GM23248 (cell line): ENCODE measurements around the gene RNF130. TPM values are rescaled to one million over a fixed set of nuclear protein-coding genes. Genes with fewer than 3 reads are reported as not detected.

Experiments used
- DNase-seq: peaks from one replicate; pipeline ENCODE4 v3.0.0-alpha.2; 2015
- H2AFZ ChIP-seq: fragments of 200-600 bp; sonication (generic); 2 replicates; pipeline ENCODE4 v1.6.1; 2016; ENCODE audit warnings: antibody characterized with exemption
- H3F3A ChIP-seq: fragments of 200-600 bp; sonication (generic); 2 replicates; pipeline ENCODE4 v1.6.1; 2016; ENCODE audit warnings: mild to moderate bottlenecking, antibody characterized with exemption, mixed run types; ENCODE audit not compliant: insufficient read depth
- H3K27ac ChIP-seq: fragments of 200-600 bp; sonication (generic); 2 replicates; pipeline ENCODE4 v1.5.1; 2016; ENCODE audit warnings: mild to moderate bottlenecking
- H3K27me3 ChIP-seq: fragments of 200-600 bp; sonication (generic); replicated peaks from 2 replicates; pipeline ENCODE4 v1.6.1; 2016; ENCODE audit warnings: mild to moderate bottlenecking; ENCODE audit not compliant: insufficient read depth
- H3K36me3 ChIP-seq: fragments of 200-600 bp; sonication (generic); 2 replicates; pipeline ENCODE4 v1.6.1; 2016; ENCODE audit warnings: low read depth, mild to moderate bottlenecking
- H3K4me1 ChIP-seq: fragments of 200-600 bp; sonication (generic); 2 replicates; pipeline ENCODE4 v1.6.1; 2016; ENCODE audit warnings: mild to moderate bottlenecking; ENCODE audit not compliant: insufficient read depth
- H3K4me2 ChIP-seq: fragments of 200-600 bp; sonication (generic); one replicate; pipeline ENCODE4 v1.6.1; 2016; ENCODE audit warnings: mild to moderate bottlenecking; ENCODE audit not compliant: unreplicated experiment
- H3K4me3 ChIP-seq: fragments of 200-600 bp; sonication (generic); 2 replicates; pipeline ENCODE4 v1.5.1; 2016; ENCODE audit warnings: mild to moderate bottlenecking
- H3K79me2 ChIP-seq: fragments of 200-600 bp; sonication (generic); 2 replicates; pipeline ENCODE4 v1.6.1; 2016; ENCODE audit warnings: mild to moderate bottlenecking; ENCODE audit not compliant: insufficient read depth
- H3K9ac ChIP-seq: fragments of 200-600 bp; sonication (generic); 2 replicates; pipeline ENCODE4 v1.6.1; 2016; ENCODE audit warnings: mild to moderate bottlenecking
- H3K9me2 ChIP-seq: fragments of 200-600 bp; sonication (generic); 2 replicates; pipeline ENCODE4 v1.6.1; 2016; ENCODE audit warnings: mixed run types, mild to moderate bottlenecking, moderate library complexity; ENCODE audit not compliant: insufficient read depth
- H3K9me3 ChIP-seq: fragments of 200-600 bp; sonication (generic); one replicate; pipeline ENCODE4 v1.6.1; 2017; ENCODE audit warnings: low read depth
- H4K20me1 ChIP-seq: fragments of 200-600 bp; sonication (generic); 2 replicates; pipeline ENCODE4 v1.6.0; 2016; ENCODE audit not compliant: insufficient read depth
- EZH2 ChIP-seq: fragments of 200-600 bp; sonication (generic); IDR thresholded peaks from 2 replicates; pipeline ENCODE4 v1.6.1; 2018; ENCODE audit warnings: antibody characterized with exemption, mild to moderate bottlenecking; ENCODE audit not compliant: insufficient read depth, poor library complexity, severe bottlenecking
- EZH2phosphoT487 ChIP-seq: fragments of 200-600 bp; sonication (generic); IDR thresholded peaks from 2 replicates; pipeline ENCODE4 v1.6.1; 2018; ENCODE audit warnings: antibody characterized with exemption, moderate library complexity, mild to moderate bottlenecking, low read depth; ENCODE audit not compliant: insufficient read depth
- WGBS, 2 experiments: methylation state at CpG; one replicate each; pipeline ENCODE4 v1.1.6; 2015 to 2017; ENCODE audit warnings: low lambda C conversion rate in 2 of 2, low coverage in 1 of 2; ENCODE audit errors: missing lambda C conversion rate in 2 of 2; 5-methylcytosine and 5-hydroxymethylcytosine counted together
- in situ Hi-C: fragments of 300-500 bp; cut with MboI; formaldehyde crosslinking; loops from 2 replicates; pipeline ENCODE4 v1.15.0; 2020
- polyA plus RNA-seq: library from polyadenylated mRNA; unstranded; fragments of >200 nt; fragmentation: Nextera tagmentation; extraction: Ambion mirVana; gene quantifications from 2 replicates; pipeline ENCODE4 v1.2.1, GENCODE V29; 2016
- total RNA-seq: library from RNA; depleted of rRNA; stranded (reverse); fragments of >200 nt; shearing (Covaris generic); gene quantifications from 2 replicates; pipeline ENCODE4 v1.2.3, GENCODE V29; 2014

RNF130 gene
- total and polyA plus RNA-seq, 2 experiments from 2014 or later = 27.3 to 49.8 TPM

DNA sequence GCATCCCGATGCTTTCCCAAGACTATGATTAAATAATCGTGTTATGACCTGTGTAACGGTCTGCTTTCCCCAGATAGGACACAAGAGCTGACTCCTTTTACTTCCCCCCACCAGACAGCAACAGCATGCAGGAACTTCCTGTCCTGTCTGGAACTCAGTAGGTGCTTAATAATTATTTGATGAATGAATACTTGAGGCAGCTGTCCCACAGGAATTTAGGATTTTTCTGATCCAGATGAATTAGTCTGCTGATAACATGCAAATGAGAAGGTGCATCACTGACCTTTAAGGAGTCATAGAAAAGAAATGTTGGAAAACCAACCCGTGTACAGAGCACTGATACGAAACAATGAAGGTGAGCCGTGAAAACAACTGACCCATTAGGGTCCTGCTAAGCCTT, 12.2 kb downstream of the RNF130 start:
- H3K4me1 ChIP-seq = peaks cover 7% of the 10 kb centered on the region; the same call in 1 of the 2 replicates
- in situ Hi-C loops = no loop called here
- no peak overlapping the region for H3K4me3 ChIP-seq
- H3K9ac ChIP-seq = no peak overlapping the region
- H3K36me3 ChIP-seq = no peaks in the 10 kb centered on the region
- no peaks in the 10 kb centered on the region for H3F3A ChIP-seq
- no peaks in the 10 kb centered on the region for H3K9me3 ChIP-seq
- H2AFZ ChIP-seq = no peak overlapping the region
- no peak overlapping the region for H3K4me2 ChIP-seq
- peaks cover 72% of the 10 kb centered on the region for H3K79me2 ChIP-seq
- H3K9me2 ChIP-seq = no peaks in the 10 kb centered on the region
- no peaks in the 10 kb centered on the region for H3K27me3 ChIP-seq
- no peaks in the 10 kb centered on the region; the same call in 1 of the 2 replicates for H4K20me1 ChIP-seq
- DNase-seq = no peak
- WGBS, 2 experiments = 93% methylated on average over 6 of the region's 6 CpGs
- no peak for TF ChIP-seq EZH2
- no peak for TF ChIP-seq EZH2phosphoT487
- no peak overlapping the region for H3K27ac ChIP-seq

DNA sequence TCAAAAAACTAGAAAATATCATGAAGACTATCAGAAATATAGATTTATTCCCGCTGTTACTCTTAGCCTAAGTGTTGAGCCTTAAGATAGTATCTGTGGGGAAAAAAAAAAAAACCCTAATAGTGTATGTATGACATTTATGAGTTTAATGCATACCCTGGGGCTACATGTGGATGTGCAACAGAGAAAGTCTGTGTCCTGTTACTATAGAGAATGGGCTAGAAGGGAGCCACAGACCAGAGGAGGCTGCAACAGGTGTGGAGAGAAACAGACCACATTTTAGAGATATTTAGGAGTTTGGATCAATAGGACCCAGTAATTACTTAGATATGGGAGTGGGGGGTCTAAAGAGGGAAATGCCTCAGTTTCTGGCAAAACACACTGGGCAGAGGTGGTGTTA, 15.4 kb downstream of the RNF130 start:
- in situ Hi-C loops = no loop called here
- Histone ChIP-seq H3K9ac (no peak overlapping the region), H2AFZ (no peak overlapping the region), H4K20me1 (no peaks in the 10 kb centered on the region; the same call in 1 of the 2 replicates), H3K9me2 (no peaks in the 10 kb centered on the region), H3K79me2 (peaks cover 73% of the 10 kb centered on the region), H3K4me1 (peaks cover 7% of the 10 kb centered on the region; the same call in 1 of the 2 replicates), H3F3A (no peaks in the 10 kb centered on the region), H3K27ac (no peak overlapping the region), H3K36me3 (no peaks in the 10 kb centered on the region), H3K27me3 (no peaks in the 10 kb centered on the region), H3K4me3 (no peak overlapping the region), H3K9me3 (no peaks in the 10 kb centered on the region), H3K4me2 (no peak overlapping the region)
- DNase-seq = no peak
- TF ChIP-seq EZH2 (no peak), EZH2phosphoT487 (no peak)
- WGBS, 2 experiments = 95 to 98% methylated on average over 1 of the region's 1 CpG

DNA sequence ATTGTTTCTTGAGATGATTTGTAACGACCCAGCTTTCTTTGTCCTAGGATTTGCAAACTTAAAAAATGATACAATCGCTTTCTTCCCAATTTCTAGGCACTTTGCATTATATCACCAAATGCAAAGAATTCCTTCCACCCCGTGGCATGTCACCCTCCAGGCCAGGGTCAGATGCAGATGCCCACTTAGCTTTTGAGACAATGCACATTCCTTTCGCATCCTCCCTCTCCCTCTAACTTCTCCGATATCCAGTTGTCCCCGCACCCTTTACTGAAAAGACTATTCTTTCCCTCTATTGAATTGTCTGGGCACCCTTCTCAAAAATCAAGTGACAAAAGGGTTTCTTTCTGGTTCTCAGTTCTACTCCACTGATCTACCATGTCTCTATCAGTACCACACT, 17.3 kb downstream of the RNF130 start:
- Histone ChIP-seq H3K4me3 (no peak overlapping the region), H3K9me2 (no peaks in the 10 kb centered on the region), H3K79me2 (peaks cover 66% of the 10 kb centered on the region), H3K9me3 (no peaks in the 10 kb centered on the region), H4K20me1 (no peaks in the 10 kb centered on the region; the same call in 1 of the 2 replicates), H3F3A (no peaks in the 10 kb centered on the region), H2AFZ (no peak overlapping the region), H3K27me3 (no peaks in the 10 kb centered on the region), H3K9ac (no peak overlapping the region), H3K36me3 (no peaks in the 10 kb centered on the region), H3K4me2 (no peak overlapping the region), H3K27ac (no peak overlapping the region), H3K4me1 (peaks cover 7% of the 10 kb centered on the region; the same call in 1 of the 2 replicates)
- WGBS, 2 experiments = 84 to 87% methylated on average over 6 of the region's 6 CpGs
- TF ChIP-seq EZH2phosphoT487 (no peak), EZH2 (no peak)
- in situ Hi-C loops = no loop called here
- DNase-seq = no peak

DNA sequence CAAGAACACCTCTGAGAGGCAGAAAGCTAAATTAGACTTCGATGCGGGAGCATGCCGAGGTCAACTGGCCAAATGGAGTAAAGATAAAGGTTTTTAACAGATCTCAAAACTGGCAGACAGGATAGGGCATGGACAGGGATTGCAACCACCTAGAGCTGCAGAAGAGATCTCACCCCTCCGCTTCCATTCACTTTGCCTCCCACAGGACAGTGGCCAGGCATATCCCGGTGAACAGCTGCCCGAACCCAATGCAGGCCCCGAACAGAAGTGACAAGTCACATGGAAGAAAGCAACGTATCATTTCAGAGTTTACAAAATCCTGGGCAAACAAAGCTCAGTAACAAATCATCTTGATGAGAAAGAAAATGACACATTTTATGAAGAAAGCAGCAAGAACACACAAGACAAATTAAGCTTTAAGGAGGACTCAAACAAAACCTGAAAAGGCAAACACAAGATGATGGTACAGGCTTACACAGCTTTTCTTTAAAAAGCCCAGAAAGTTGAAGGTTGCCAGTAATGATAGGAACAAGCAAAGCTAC, 18.4 kb downstream of the RNF130 start:
- H3K4me3 ChIP-seq = no peak overlapping the region
- no peak for TF ChIP-seq EZH2phosphoT487
- TF ChIP-seq EZH2 = no peak
- no peak overlapping the region for H2AFZ ChIP-seq
- H4K20me1 ChIP-seq = no peaks in the 10 kb centered on the region; the same call in 1 of the 2 replicates
- H3K9me3 ChIP-seq = no peaks in the 10 kb centered on the region
- H3K4me1 ChIP-seq = peaks cover 7% of the 10 kb centered on the region; the same call in 1 of the 2 replicates
- H3K9me2 ChIP-seq = no peaks in the 10 kb centered on the region
- no peak overlapping the region for H3K9ac ChIP-seq
- in situ Hi-C loops = no loop called here
- no peak overlapping the region for H3K4me2 ChIP-seq
- no peaks in the 10 kb centered on the region for H3K36me3 ChIP-seq
- WGBS, 2 experiments = 57 to 69% methylated on average over 8 of the region's 8 CpGs
- H3K79me2 ChIP-seq = peaks cover 60% of the 10 kb centered on the region
- H3F3A ChIP-seq = no peaks in the 10 kb centered on the region
- DNase-seq = no peak
- H3K27me3 ChIP-seq = no peaks in the 10 kb centered on the region
- H3K27ac ChIP-seq = no peak overlapping the region
